SJSA1 (cell line): ENCODE results near the gene CABCOCO1. TPM values are rescaled to one million over a fixed set of nuclear protein-coding genes. Genes with fewer than 3 reads are reported as not detected.

ENCODE experiments used
- total RNA-seq: library from RNA; depleted of rRNA; stranded (reverse); fragments of >200 nt; shearing (Covaris generic); gene quantifications from 2 replicates; pipeline ENCODE4 v1.2.3, GENCODE V29; 2014; rRNA removed

Gene CABCOCO1
- total RNA-seq, 1 experiment from 2014 or later = 2.2 TPM

Other genes with a start within 250 kb of the CABCOCO1 start
- not detected in 2 replicates for gene TMEM26, start 209.5 kb upstream of the CABCOCO1 start, total RNA-seq
- gene ARID5B, start 238.8 kb downstream of the CABCOCO1 start, total RNA-seq = 15.5 and 34.0 TPM in 2 replicates